HepG2 (cell line): ENCODE results near the gene NKX6-1. TPM values are rescaled to one million over a fixed set of nuclear protein-coding genes. Genes with fewer than 3 reads are reported as not detected.

ENCODE experiments used
- ATAC-seq: fragments of 200-7000 bp; cut with Tn5 transposase; 3 replicates; pipeline ENCODE4 v1.9.1; 2020; ENCODE audit warnings: mild to moderate bottlenecking, moderate library complexity
- BruUV-seq: library from RNA; stranded (reverse); fragments of 400-500 nt; replicated peaks from 2 replicates; lab custom pipeline; 2021; lab: Mats Ljungman, UMichigan
- CTCF ChIA-PET: fragments of 300-600 bp; formaldehyde crosslinking; extraction: SDS; loops from one replicate; lab custom pipeline; 2021; ENCODE audit warnings: low total read pairs, inconsistent platforms, low intra/inter-chr PET ratio; lab: Yijun Ruan, JAX
- POLR2A ChIA-PET: fragments of 350-600 bp; sonication (Branson Sonifier 250); formaldehyde crosslinking; loops from one replicate; lab custom pipeline; 2020; ENCODE audit warnings: antibody characterized with exemption, inconsistent platforms; lab: Yijun Ruan, JAX
- DNase-seq: peaks from one replicate; pipeline ENCODE4 v3.0.0-alpha.2; 2015; ENCODE audit warnings: low spot score
- FAIRE-seq: peaks from 3 replicates; lab custom pipeline; 2011; peaks lifted over from hg19 to GRCh38; lab: Jason Lieb, UNC
- H2AFZ ChIP-seq: one replicate; pipeline ENCODE4 v1.6.1; 2011; ENCODE audit warnings: low read length, inconsistent platforms
- H3K27ac ChIP-seq: fragments of 300-600 bp; 3 replicates; pipeline ENCODE4 v1.8.0; 2011; ENCODE audit warnings: mixed run types, mild to moderate bottlenecking, mixed read lengths, low read length, inconsistent platforms; ENCODE audit not compliant: insufficient read depth; ENCODE audit errors: extremely low read length
- H3K27me3 ChIP-seq, 2 experiments: fragments of 200-600 bp in 1 of 2; 2 replicates in 1 of 2; 3 replicates in 1 of 2; pipeline versions ENCODE4 v1.6.0 to v1.8.0; 2011; ENCODE audit warnings: low read length in 2 of 2, mild to moderate bottlenecking in 2 of 2, moderate library complexity in 2 of 2, inconsistent platforms in 1 of 2; ENCODE audit not compliant: insufficient read depth in 2 of 2, control insufficient read depth in 1 of 2
- H3K36me3 ChIP-seq, 2 experiments: fragments of 200-600 bp in 1 of 2; replicated peaks in 1 of 2; 2 replicates in 1 of 2; 3 replicates in 1 of 2; pipeline versions ENCODE4 v1.5.1 to v1.8.0; 2011; ENCODE audit warnings: low read length in 2 of 2, inconsistent platforms in 1 of 2; ENCODE audit not compliant: insufficient read depth in 2 of 2, control insufficient read depth in 1 of 2
- H3K4me1 ChIP-seq: 2 replicates; pipeline ENCODE4 v1.5.1; 2012; ENCODE audit warnings: low read length, inconsistent platforms; ENCODE audit not compliant: insufficient read depth
- H3K4me2 ChIP-seq: 2 replicates; pipeline ENCODE4 v1.6.0; 2011; ENCODE audit warnings: low read depth, low read length, inconsistent platforms
- H3K4me3 ChIP-seq, 3 experiments: fragments of 200-600 bp in 1 of 3; sonication (generic), shearing (Covaris generic) in 1 of 3; replicated peaks in 1 of 3; 2 replicates each; pipeline ENCODE4 v1.5.1; 2011 to 2016; ENCODE audit warnings: low read length in 3 of 3, inconsistent platforms in 2 of 3, low read depth in 2 of 3, mild to moderate bottlenecking in 2 of 3, control low read depth in 1 of 3, mixed read lengths in 1 of 3; ENCODE audit not compliant: insufficient read depth in 1 of 3
- H3K79me2 ChIP-seq: one replicate; pipeline ENCODE4 v1.6.1; 2011; ENCODE audit warnings: low read length, inconsistent platforms; ENCODE audit not compliant: insufficient read depth
- H3K9ac ChIP-seq: 2 replicates; pipeline ENCODE4 v1.6.0; 2011; ENCODE audit warnings: mild to moderate bottlenecking, low read depth, low read length, inconsistent platforms; ENCODE audit not compliant: insufficient read depth
- H3K9me3 ChIP-seq: 2 replicates; pipeline ENCODE4 v1.5.1; 2012; ENCODE audit warnings: mild to moderate bottlenecking, low read length
- H4K20me1 ChIP-seq: 2 replicates; pipeline ENCODE4 v1.6.0; 2011; ENCODE audit warnings: inconsistent platforms, mild to moderate bottlenecking, low read length, moderate library complexity; ENCODE audit not compliant: insufficient read depth
- ARNT2 ChIP-seq: sonication (generic); formaldehyde crosslinking; IDR thresholded peaks from 2 replicates; pipeline ENCODE4 v1.8.0; 2022; ENCODE audit warnings: mild to moderate bottlenecking, low read depth, missing genetic modification reagents, moderate library complexity
- HDAC6 ChIP-seq: fragments of 200-600 bp; sonication (generic); IDR thresholded peaks from 2 replicates; pipeline ENCODE4 v1.7.0; 2017; ENCODE audit warnings: mild to moderate bottlenecking, antibody characterized with exemption, low read length, low read depth
- MAFF ChIP-seq: IDR thresholded peaks from 2 replicates; pipeline ENCODE4 v1.6.1; 2011; ENCODE audit warnings: low read depth, low read length, improper control_type of control experiment
- NFE2 ChIP-seq: sonication (generic); formaldehyde crosslinking; IDR thresholded peaks from 2 replicates; pipeline ENCODE4 v1.4.0; 2020; ENCODE audit warnings: missing genetic modification reagents
- NR3C1 ChIP-seq: sonication (generic); formaldehyde crosslinking; IDR thresholded peaks from 2 replicates; pipeline ENCODE4 v1.4.0; 2020; ENCODE audit warnings: missing genetic modification reagents
- PHF5A ChIP-seq: IDR thresholded peaks from one replicate; pipeline ENCODE4 v1.6.1; 2018; ENCODE audit warnings: low read depth, missing genetic modification reagents; ENCODE audit not compliant: unreplicated experiment
- TOPORS ChIP-seq: sonication (generic); formaldehyde crosslinking; IDR thresholded peaks from 2 replicates; pipeline ENCODE4 v1.8.0; 2023; ENCODE audit warnings: mild to moderate bottlenecking, missing genetic modification reagents
- ZNF335 ChIP-seq: sonication (generic); formaldehyde crosslinking; IDR thresholded peaks from 2 replicates; pipeline ENCODE4 v1.4.0; 2020; ENCODE audit warnings: missing genetic modification reagents
- ZNF501 ChIP-seq: sonication (generic); formaldehyde crosslinking; IDR thresholded peaks from 2 replicates; pipeline ENCODE4 v1.5.1; 2020; ENCODE audit warnings: mild to moderate bottlenecking, moderate library complexity, missing genetic modification reagents
- ZNF792 ChIP-seq: IDR thresholded peaks from 2 replicates; pipeline ENCODE4 v1.6.1; 2016
- in situ Hi-C: cut with HindIII; loops from 2 replicates; pipeline ENCODE4 v1.10.0; 2017; ENCODE audit warnings: low pct_unique_long_range_greater_than_20kb; ENCODE audit not compliant: extremely low pct_ligation_motif_present
- intact Hi-C: fragments of 100-400 bp; cut with micrococcal nuclease; formaldehyde crosslinking; loops from one replicate; pipeline ENCODE4 v1.10.0; 2022; ENCODE audit not compliant: unreplicated experiment
- polyA plus RNA-seq, 8 experiments: library from polyadenylated mRNA; depleted of rRNA in 3 of 8; stranded (reverse) in 7 of 8; unstranded in 1 of 8; fragments of >200 nt; fragmentation: Illumina TruSeq in 4 of 8; extraction: Trizol in 4 of 8; gene quantifications; 2 replicates each; pipeline versions ENCODE4 v1.2.1 to v1.2.3, GENCODE V29; 2011 to 2016; ENCODE audit warnings: low read depth in 4 of 8, missing spikeins in 1 of 8, mixed read lengths in 1 of 8; ENCODE audit not compliant: insufficient read depth in 1 of 8
- total RNA-seq, 5 experiments: library from RNA; depleted of rRNA; stranded (reverse); fragments of >200 nt; fragmentation: Illumina TruSeq; extraction: Trizol; gene quantifications; 2 replicates each; pipeline ENCODE4 v1.2.3, GENCODE V29; 2016; ENCODE audit warnings: low read depth in 1 of 5
- TF ChIP-seq, protein P1 (sequence below): IDR thresholded peaks from 2 replicates; pipeline ENCODE4 v1.6.1; 2016; ENCODE audit warnings: missing biosample characterization, missing genetic modification reagents, low read depth

Gene NKX6-1
- total and polyA plus RNA-seq, 2 of the 13 experiments (the other 11 are each of a cell fraction or from before 2014, with no cell fraction given), result not detected

DNA sequence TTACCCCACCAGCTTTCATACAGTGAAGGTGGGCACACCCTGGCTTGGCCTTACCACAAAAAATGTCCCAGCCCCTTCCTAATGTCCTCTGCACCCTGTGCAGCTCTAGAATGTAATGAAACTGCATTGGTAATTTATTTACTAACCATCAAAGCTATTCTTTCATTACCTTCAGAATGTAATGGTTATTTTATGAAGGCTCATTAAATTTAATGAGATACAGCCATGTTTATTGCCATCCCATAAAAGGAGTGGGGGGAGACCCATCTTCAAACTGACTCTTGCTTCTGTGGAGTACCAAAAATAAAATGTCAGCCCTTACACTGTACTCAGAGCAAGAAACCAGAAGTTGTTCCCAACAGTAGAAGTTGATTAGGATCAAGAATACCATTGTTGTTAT, 25.0 kb downstream of the NKX6-1 start:
- ATAC-seq (no peak), FAIRE-seq (no peak), DNase-seq (no peak)
- Histone ChIP-seq H3K4me1 (no peaks in the 10 kb centered on the region), H3K4me3 (no peak overlapping the region), H3K9me3 (no peaks in the 10 kb centered on the region), H3K27me3 (no peaks in the 10 kb centered on the region), H3K36me3 (no peaks in the 10 kb centered on the region), H3K4me2 (no peak overlapping the region), H3K79me2 (no peaks in the 10 kb centered on the region), H2AFZ (no peak overlapping the region), H3K27ac (no peak overlapping the region), H3K9ac (no peak overlapping the region), H4K20me1 (no peaks in the 10 kb centered on the region)
- POLR2A ChIA-PET, result no interaction called here
- intact Hi-C loops, result no loop called here
- no TSS peak for BruUV-seq
- CTCF ChIA-PET, result no interaction called here
- in situ Hi-C loops, result no loop called here
- no peak for TF ChIP-seq MAFF
- no peak for TF ChIP-seq TOPORS
- TF ChIP-seq HDAC6, result no peak
- TF ChIP-seq ZNF335 (CRISPR knock-in tag), result no peak
- TF ChIP-seq, protein P1, sequence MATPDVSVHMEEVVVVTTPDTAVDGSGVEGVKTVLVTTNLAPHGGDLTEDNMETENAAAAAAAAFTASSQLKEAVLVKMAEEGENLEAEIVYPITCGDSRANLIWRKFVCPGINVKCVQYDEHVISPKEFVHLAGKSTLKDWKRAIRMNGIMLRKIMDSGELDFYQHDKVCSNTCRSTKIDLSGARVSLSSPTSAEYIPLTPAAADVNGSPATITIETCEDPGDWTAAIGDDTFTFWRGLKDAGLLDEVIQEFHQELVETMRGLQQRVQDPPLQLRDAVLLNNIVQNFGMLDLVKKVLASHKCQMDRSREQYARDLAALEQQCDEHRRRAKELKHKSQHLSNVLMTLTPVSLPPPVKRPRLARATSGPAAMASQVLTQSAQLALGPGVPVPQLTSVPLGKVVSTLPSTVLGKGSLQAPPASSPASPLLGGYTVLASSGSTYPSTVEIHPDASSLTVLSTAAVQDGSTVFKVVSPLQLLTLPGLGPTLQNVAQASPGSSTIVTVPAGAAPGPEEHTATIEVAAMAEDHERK, result no peak
- TF ChIP-seq NFE2 (CRISPR knock-in tag), result no peak
- no peak for TF ChIP-seq ARNT2 (CRISPR knock-in tag)
- no peak for TF ChIP-seq ZNF792 (CRISPR knock-in tag)
- TF ChIP-seq NR3C1, result no peak

DNA sequence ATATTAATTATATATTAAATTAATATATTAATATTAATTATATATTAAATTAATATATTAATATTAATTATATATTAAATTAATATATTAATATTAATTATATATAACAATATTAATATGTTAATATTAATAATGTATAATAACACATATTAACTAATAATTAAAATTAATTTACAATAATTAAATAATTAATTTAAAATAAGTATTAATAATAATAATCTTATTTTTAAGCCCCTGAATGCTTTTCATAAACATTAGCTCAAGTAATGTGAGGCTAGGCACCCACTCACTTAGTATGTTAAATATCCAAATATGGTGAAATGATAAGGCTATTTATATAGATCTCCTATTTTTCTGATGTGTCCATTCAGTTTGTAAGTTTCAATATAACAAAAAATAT, 26.9 kb downstream of the NKX6-1 start:
- CTCF ChIA-PET, result no interaction called here

More for the DNA sequence above, 26.9 kb downstream of the NKX6-1 start:
- H3K4me3 ChIP-seq, result no peak overlapping the region
- no peaks in the 10 kb centered on the region for H4K20me1 ChIP-seq
- no peak overlapping the region for H3K27ac ChIP-seq
- no peaks in the 10 kb centered on the region for H3K79me2 ChIP-seq
- no peak overlapping the region for H3K9ac ChIP-seq
- BruUV-seq, result no TSS peak
- POLR2A ChIA-PET, result no interaction called here
- TF ChIP-seq PHF5A (CRISPR knock-in tag), result no peak
- TF ChIP-seq ZNF501 (CRISPR knock-in tag), result no peak
- H3K27me3 ChIP-seq, result no peaks in the 10 kb centered on the region
- in situ Hi-C loops (no loop called here), intact Hi-C loops (no loop called here)
- H3K9me3 ChIP-seq, result no peaks in the 10 kb centered on the region
- ATAC-seq (no peak), DNase-seq (no peak), FAIRE-seq (no peak)
- no peaks in the 10 kb centered on the region for H3K4me1 ChIP-seq
- H2AFZ ChIP-seq, result no peak overlapping the region
- no peak overlapping the region for H3K4me2 ChIP-seq
- no peaks in the 10 kb centered on the region for H3K36me3 ChIP-seq
